Prostate gland (tissue), 2 donors: ENCODE measurements around the gene RAB1B. TPM values are rescaled to one million over a fixed set of nuclear protein-coding genes. Genes with fewer than 3 reads are reported as not detected.

Source experiments
- DNase-seq: peaks from one replicate; pipeline ENCODE4 v3.0.0-alpha.2; 2019; ENCODE audit warnings: low spot score
- H3K27ac ChIP-seq, 2 donors: fragments of 200-600 bp; sonication (generic); 2 replicates each; pipeline ENCODE4 v1.5.1; 2017 to 2019
- H3K27me3 ChIP-seq: fragments of 200-600 bp; sonication (generic); replicated peaks from 2 replicates; pipeline ENCODE4 v1.5.1; 2019; ENCODE audit not compliant: insufficient read depth
- H3K36me3 ChIP-seq, 2 donors: fragments of 200-600 bp; sonication (generic); 1 replicate in 1 of 2; 2 replicates in 1 of 2; pipeline versions ENCODE4 v1.5.1 to v1.8.1; 2017 to 2019
- H3K4me1 ChIP-seq: fragments of 200-600 bp; sonication (generic); replicated peaks from 2 replicates; pipeline ENCODE4 v1.5.1; 2019
- H3K4me3 ChIP-seq, 2 donors: fragments of 200-600 bp; sonication (generic); 2 replicates each; pipeline ENCODE4 v1.5.1; 2017 to 2019
- H3K9me3 ChIP-seq: fragments of 200-600 bp; sonication (generic); 2 replicates; pipeline ENCODE4 v1.5.1; 2017
- CTCF ChIP-seq, 4 experiments: fragments of 200-600 bp in 2 of 4; fragments of 450-650 bp in 2 of 4; sonication (generic) in 2 of 4; IDR thresholded peaks; 1 replicate in 3 of 4; 2 replicates in 1 of 4; pipeline ENCODE4 v1.5.1; 2016 to 2019; ENCODE audit warnings: antibody characterized with exemption in 4 of 4, mild to moderate bottlenecking in 2 of 4, moderate library complexity in 2 of 4
- POLR2A ChIP-seq: fragments of 450-650 bp; IDR thresholded peaks from one replicate; pipeline ENCODE4 v1.6.1; 2016; ENCODE audit warnings: antibody characterized with exemption, mild to moderate bottlenecking
- POLR2AphosphoS5 ChIP-seq: sonication (generic); formaldehyde crosslinking; IDR thresholded peaks from one replicate; pipeline ENCODE4 v1.6.1; 2017; ENCODE audit warnings: antibody characterized with exemption
- WGBS: methylation state at CpG from one replicate; pipeline ENCODE4 v1.1.5; 2018; 5-methylcytosine and 5-hydroxymethylcytosine counted together
- intact Hi-C: fragments of 100-400 bp; cut with DNase I; formaldehyde crosslinking; loops from one replicate; pipeline ENCODE4 v1.14.2; 2022
- total RNA-seq, 2 donors: library from RNA; depleted of rRNA; stranded (reverse); fragments of >200 nt; gene quantifications; one replicate each; pipeline ENCODE4 v1.1.0, GENCODE V29; 2016

The RAB1B gene
- total RNA-seq, 2 donors from 2014 or later, result 140 to 166 TPM

GRCh38 chr11:66230978-66231377 is 37.5 kb upstream of the RAB1B start:
- no peaks in the 10 kb centered on the region for H3K27me3 ChIP-seq
- H3K4me1 ChIP-seq, result no peaks in the 10 kb centered on the region
- DNase-seq, result no peak
- H3K9me3 ChIP-seq, result no peaks in the 10 kb centered on the region
- no peak overlapping the region for H3K4me3 ChIP-seq
- TF ChIP-seq POLR2AphosphoS5 (no peak), POLR2A (no peak), CTCF (IDR thresholded peaks at IDR 0.05) (no peak)
- H3K36me3 ChIP-seq, result peaks cover 14 to 16% of the 10 kb centered on the region in 2 donors
- no peak overlapping the region for H3K27ac ChIP-seq
- intact Hi-C loops, result no loop called here
- 90% methylated on average over 14 of the region's 14 CpGs for WGBS

- no peaks in the 10 kb centered on the region for H3K27me3 ChIP-seq
Observed at GRCh38 chr11:66231561-66231960, 36.9 kb upstream of the RAB1B start.

GRCh38 chr11:66232769-66233168 is 35.7 kb upstream of the RAB1B start:
- Histone ChIP-seq H3K4me1 (no peaks in the 10 kb centered on the region), H3K4me3 (no peak overlapping the region), H3K36me3 (peaks cover 14 to 16% of the 10 kb centered on the region in 2 donors), H3K27ac (no peak overlapping the region), H3K9me3 (no peaks in the 10 kb centered on the region), H3K27me3 (no peaks in the 10 kb centered on the region)
- no peak for DNase-seq
- intact Hi-C loops, result no loop called here
- 91% methylated on average over 11 of the region's 11 CpGs for WGBS
- TF ChIP-seq POLR2A (no peak), CTCF (IDR thresholded peaks at IDR 0.05) (no peak), POLR2AphosphoS5 (no peak)

More at GRCh38 chr11:66231561-66231960, 36.9 kb upstream of the RAB1B start:
- intact Hi-C loops, result no loop called here
- DNase-seq, result no peak
- Histone ChIP-seq H3K9me3 (no peaks in the 10 kb centered on the region), H3K4me1 (no peaks in the 10 kb centered on the region), H3K36me3 (peaks cover 14 to 16% of the 10 kb centered on the region in 2 donors), H3K27ac (no peak overlapping the region), H3K4me3 (no peak overlapping the region)
- TF ChIP-seq POLR2AphosphoS5 (no peak), POLR2A (no peak), CTCF (IDR thresholded peaks at IDR 0.05) (no peak)
- 85% methylated on average over 7 of the region's 7 CpGs for WGBS

GRCh38 chr11:66233301-66233700 is 35.1 kb upstream of the RAB1B start:
- H3K9me3 ChIP-seq, result no peaks in the 10 kb centered on the region
- H3K4me3 ChIP-seq, result no peak overlapping the region
- whole genome bisulfite sequencing, result 94% methylated on average over 5 of the region's 5 CpGs
- no peak overlapping the region for H3K27ac ChIP-seq
- no peak for DNase-seq
- no peaks in the 10 kb centered on the region for H3K27me3 ChIP-seq
- intact Hi-C loops, result no loop called here
- TF ChIP-seq POLR2AphosphoS5 (no peak), POLR2A (no peak), CTCF (IDR thresholded peaks at IDR 0.05) (no peak)
- H3K36me3 ChIP-seq, result peaks cover 14 to 16% of the 10 kb centered on the region in 2 donors
- H3K4me1 ChIP-seq, result no peaks in the 10 kb centered on the region

- Histone ChIP-seq H3K27ac (no peak overlapping the region), H3K4me3 (no peak overlapping the region), H3K36me3 (peaks cover 14 to 23% of the 10 kb centered on the region in 2 donors), H3K9me3 (no peaks in the 10 kb centered on the region), H3K27me3 (no peaks in the 10 kb centered on the region), H3K4me1 (no peaks in the 10 kb centered on the region)
- 89% methylated on average over 11 of the region's 11 CpGs for WGBS
- DNase-seq, result no peak
- TF ChIP-seq POLR2AphosphoS5 (no peak), CTCF (IDR thresholded peaks at IDR 0.05) (no peak), POLR2A (no peak)
- intact Hi-C loops, result no loop called here
Observed at GRCh38 chr11:66235141-66235540, 33.3 kb upstream of the RAB1B start.
